CD4-positive, alpha-beta T cell treated with Interleukin-12 subunit alpha and Interleukin-12 subunit beta, for 1 hour (primary cell): Measurements from ENCODE around the gene PATZ1.

Experiments
- DNase-seq: peaks from one replicate; pipeline ENCODE4 v3.0.0-alpha.2; 2020

PATZ1 gene

DNA sequence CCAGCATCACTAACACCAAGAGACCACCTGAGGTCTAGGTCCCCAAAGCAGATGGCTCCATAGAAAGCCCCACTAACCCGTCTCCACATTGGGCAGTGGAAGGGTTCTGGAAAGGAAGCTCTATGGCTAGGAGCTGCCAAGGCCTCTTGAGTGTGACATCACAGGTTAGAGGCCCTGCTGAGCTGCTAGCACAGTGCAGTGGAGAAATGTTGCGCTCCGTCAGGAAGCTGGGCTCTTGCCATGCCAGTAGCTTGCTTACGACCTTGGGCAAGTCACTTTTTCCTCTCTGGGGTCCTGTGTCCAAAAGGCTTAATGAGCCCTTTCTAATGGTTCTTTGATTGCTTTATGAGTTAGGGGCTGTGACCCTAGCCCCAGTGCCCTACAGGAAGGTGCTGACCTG lies 64.4 kb downstream of the PATZ1 start:
- DNase-seq: no peak

DNA sequence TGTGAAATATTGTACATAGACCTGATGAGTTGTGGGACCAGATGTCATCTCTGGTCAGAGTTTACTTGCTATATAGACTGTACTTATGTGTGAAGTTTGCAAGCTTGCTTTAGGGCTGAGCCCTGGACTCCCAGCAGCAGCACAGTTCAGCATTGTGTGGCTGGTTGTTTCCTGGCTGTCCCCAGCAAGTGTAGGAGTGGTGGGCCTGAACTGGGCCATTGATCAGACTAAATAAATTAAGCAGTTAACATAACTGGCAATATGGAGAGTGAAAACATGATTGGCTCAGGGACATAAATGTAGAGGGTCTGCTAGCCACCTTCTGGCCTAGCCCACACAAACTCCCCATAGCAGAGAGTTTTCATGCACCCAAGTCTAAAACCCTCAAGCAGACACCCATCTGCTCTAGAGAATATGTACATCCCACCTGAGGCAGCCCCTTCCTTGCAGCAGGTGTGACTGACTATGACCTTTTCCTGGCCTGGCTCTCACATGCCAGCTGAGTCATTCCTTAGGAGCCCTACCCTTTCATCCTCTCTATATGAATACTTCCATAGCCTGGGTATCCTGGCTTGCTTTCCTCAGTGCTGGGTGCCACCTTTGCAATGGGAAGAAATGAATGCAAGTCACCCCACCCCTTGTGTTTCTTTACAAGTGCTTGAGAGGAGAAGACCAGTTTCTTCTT lies 66.2 kb downstream of the PATZ1 start:
- no peak for DNase-seq

DNA sequence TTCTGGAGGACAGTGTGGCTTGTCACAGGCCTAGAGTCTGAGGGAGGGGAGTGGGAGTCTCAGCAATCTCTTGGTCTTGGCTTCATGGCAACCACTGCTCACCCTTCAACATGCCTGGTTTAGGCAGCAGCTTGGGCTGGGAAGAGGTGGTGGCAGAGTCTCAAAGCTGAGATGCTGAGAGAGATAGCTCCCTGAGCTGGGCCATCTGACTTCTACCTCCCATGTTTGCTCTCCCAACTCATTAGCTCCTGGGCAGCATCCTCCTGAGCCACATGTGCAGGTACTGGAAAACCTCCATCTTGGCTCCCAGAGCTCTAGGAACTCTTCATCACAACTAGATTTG lies 66.8 kb downstream of the PATZ1 start:
- DNase-seq: no peak

DNA sequence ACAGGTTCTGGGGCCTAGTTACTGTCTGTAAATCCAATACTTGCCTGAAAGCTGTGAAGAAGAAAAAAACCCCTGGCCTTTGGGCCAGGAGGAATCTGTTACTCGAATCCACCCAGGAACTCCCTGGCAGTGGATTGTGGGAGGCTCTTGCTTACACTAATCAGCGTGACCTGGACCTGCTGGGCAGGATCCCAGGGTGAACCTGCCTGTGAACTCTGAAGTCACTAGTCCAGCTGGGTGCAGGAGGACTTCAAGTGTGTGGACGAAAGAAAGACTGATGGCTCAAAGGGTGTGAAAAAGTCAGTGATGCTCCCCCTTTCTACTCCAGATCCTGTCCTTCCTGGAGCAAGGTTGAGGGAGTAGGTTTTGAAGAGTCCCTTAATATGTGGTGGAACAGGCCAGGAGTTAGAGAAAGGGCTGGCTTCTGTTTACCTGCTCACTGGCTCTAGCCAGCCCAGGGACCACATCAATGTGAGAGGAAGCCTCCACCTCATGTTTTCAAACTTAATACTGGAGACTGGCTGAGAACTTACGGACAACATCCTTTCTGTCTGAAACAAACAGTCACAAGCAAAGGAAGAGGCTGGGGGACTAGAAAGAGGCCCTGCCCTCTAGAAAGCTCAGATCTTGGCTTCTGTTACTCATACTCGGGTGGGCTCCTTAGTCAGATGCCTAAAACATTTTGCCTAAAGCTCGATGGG lies 67.4 kb downstream of the PATZ1 start:
- peak; percentile 69 for DNase-seq

DNA sequence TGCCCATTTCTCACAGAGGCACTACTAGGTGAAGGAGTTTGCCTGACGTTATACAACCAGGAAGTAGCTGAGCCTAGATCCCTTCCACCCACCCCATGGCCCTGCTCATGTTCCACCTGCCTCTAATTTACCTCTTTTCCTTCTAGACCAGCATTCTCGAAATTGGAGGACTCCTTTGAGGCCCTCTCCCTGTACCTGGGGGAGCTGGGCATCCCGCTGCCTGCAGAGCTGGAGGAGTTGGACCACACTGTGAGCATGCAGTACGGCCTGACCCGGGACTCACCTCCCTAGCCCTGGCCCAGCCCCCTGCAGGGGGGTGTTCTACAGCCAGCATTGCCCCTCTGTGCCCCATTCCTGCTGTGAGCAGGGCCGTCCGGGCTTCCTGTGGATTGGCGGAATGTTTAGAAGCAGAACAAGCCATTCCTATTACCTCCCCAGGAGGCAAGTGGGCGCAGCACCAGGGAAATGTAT lies 68.0 kb downstream of the PATZ1 start:
- DNase-seq: peak; percentile 30

DNA sequence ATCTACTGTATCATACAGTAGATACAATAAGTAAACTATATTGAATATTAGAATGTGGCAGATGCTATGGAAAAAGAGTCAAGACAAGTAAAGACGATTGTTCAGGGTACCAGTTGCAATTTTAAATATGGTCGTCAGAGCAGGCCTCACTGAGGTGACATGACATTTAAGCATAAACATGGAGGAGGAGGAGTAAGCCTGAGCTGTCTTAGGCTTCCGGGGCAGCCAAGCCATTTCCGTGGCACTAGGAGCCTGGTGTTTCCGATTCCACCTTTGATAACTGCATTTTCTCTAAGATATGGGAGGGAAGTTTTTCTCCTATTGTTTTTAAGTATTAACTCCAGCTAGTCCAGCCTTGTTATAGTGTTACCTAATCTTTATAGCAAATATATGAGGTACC lies 68.4 kb downstream of the PATZ1 start:
- no peak for DNase-seq

DNA sequence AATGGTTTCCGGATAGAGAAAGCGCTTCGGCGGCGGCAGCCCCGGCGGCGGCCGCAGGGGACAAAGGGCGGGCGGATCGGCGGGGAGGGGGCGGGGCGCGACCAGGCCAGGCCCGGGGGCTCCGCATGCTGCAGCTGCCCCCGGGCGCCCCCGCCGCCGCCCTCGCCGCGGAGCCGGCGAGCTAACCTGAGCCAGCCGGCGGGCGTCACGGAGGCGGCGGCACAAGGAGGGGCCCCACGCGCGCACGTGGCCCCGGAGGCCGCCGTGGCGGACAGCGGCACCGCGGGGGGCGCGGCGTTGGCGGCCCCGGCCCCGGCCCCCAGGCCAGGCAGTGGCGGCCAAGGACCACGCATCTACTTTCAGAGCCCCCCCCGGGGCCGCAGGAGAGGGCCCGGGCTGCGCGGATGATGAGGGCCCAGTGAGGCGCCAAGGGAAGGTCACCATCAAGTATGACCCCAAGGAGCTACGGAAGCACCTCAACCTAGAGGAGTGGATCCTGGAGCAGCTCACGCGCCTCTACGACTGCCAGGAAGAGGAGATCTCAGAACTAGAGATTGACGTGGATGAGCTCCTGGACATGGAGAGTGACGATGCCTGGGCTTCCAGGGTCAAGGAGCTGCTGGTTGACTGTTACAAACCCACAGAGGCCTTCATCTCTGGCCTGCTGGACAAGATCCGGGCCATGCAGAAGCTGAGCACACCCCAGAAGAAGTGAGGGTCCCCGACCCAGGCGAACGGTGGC lies 69.5 kb downstream of the PATZ1 start:
- no peak for DNase-seq
